ENCODE measurements around the gene NCK2. TPM values are rescaled to one million over a fixed set of nuclear protein-coding genes. Genes with fewer than 3 reads are reported as not detected.

Gene NCK2
- total RNA-seq, 1 experiment from 2014 or later: 49.2 TPM

- H3K27me3 Mint-ChIP-seq (ENCODE audit: low read depth): no peaks in the 10 kb centered on the region
- Histone ChIP-seq H3K56ac (ENCODE audit: insufficient read length, low read depth, low read length) (no peak overlapping the region), H2BK5ac (ENCODE audit: insufficient read length, low read length) (no peak overlapping the region), H3K14ac (ENCODE audit: insufficient read depth, low read length) (no peak overlapping the region), H2BK15ac (ENCODE audit: low read depth, low read length) (no peak overlapping the region), H3K23me2 (ENCODE audit: insufficient read length, low read depth, low read length, poor library complexity, severe bottlenecking) (no peaks in the 10 kb centered on the region), H3K23ac (ENCODE audit: insufficient read length, low read depth, low read length) (no peak overlapping the region), H3K79me2 (ENCODE audit: insufficient read depth, low read length) (peaks cover 2% of the 10 kb centered on the region; the same call in 1 of the 2 replicates), H3K79me1 (ENCODE audit: insufficient read depth, low read depth, low read length, poor library complexity, severe bottlenecking) (peaks cover 5% of the 10 kb centered on the region), H3K4me2 (ENCODE audit: insufficient read depth, insufficient read length, low read length) (no peak overlapping the region), H3K9me3 (ENCODE audit: control insufficient read depth, low read depth, low read length) (no peaks in the 10 kb centered on the region), H3T11ph (ENCODE audit: low read length) (no peak overlapping the region), H2BK20ac (ENCODE audit: low read depth, low read length, poor library complexity, severe bottlenecking) (no peak overlapping the region), H3K9ac (ENCODE audit: extremely low read depth, insufficient read length, low read length) (no peak overlapping the region), H2AFZ (ENCODE audit: low read length) (no peak overlapping the region), H3K27ac (ENCODE audit: insufficient read length, low read depth, low read length) (no peak overlapping the region), H2AK5ac (ENCODE audit: insufficient read length, low read length) (no peak overlapping the region), H4K20me1 (ENCODE audit: control insufficient read depth, insufficient read depth, insufficient read length) (no peaks in the 10 kb centered on the region), H3K4ac (ENCODE audit: low read depth, low read length) (no peak overlapping the region), H2BK12ac (ENCODE audit: insufficient read length, low read depth, low read length) (no peak overlapping the region), H4K8ac (replicated peaks; ENCODE audit: insufficient read length, low read depth, low read length) (no peak overlapping the region), H3K18ac (ENCODE audit: insufficient read length, low read depth, low read length) (no peak overlapping the region), H4K91ac (ENCODE audit: insufficient read length, low read depth, low read length) (no peak overlapping the region), H2BK120ac (ENCODE audit: low read depth, low read length, poor library complexity, severe bottlenecking) (no peak overlapping the region), H4K5ac (ENCODE audit: insufficient read length, low read depth, low read length) (no peak overlapping the region), H3K27me3 (ENCODE audit: insufficient read depth, low read length) (no peaks in the 10 kb centered on the region), H3K4me1 (ENCODE audit: insufficient read depth, low read length) (peaks cover 11% of the 10 kb centered on the region; the same call in 1 of the 2 replicates)
- no peak overlapping the region for H3K4me3 Mint-ChIP-seq
- peaks cover 48 to 57% of the 10 kb centered on the region in 2 experiments for H3K4me1 Mint-ChIP-seq
- DNase-seq: no peak
- H3K9me3 Mint-ChIP-seq: no peaks in the 10 kb centered on the region
- no CpG with 5 or more reads among the region's 4 CpGs for WGBS (ENCODE audit: extremely low coverage, insufficient read length, low lambda C conversion rate)
- TF ChIP-seq CTCF (conservative IDR thresholded peaks at IDR 0.05): no peak
- H3K27ac Mint-ChIP-seq: peak overlapping the region in 1 of 3 experiments; percentile 88; a peak in 2 of 7 replicates
- no peaks in the 10 kb centered on the region; a peak in 1 of 7 replicates for H3K36me3 Mint-ChIP-seq (ENCODE audit: insufficient read depth in 1 of 3, low read depth in 3 of 3)
Measured at GRCh38 chr2:105842555-105842954, 97.8 kb downstream of the NCK2 start.
